ENCODE measurements around the gene KNCN.

Gene KNCN

DNA sequence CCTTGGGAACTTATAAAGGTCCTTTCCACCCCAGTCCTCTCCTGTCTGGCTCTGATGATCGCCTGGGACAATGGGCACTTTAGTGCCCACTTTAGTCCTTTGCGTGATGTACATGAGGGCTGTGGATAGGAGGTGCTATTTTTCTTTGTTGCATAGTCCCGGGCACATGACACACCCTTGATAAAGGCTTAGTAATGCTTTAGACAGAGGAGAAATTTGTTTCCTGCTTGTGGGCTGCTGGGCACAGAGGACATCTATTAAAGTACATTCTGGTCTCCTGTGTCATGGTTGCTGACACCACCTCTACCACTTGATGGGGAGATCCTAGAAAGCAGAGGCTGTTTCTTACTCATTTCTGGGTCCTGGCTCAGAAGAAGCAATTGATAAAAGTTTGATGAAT lies 5.4 kb upstream of the KNCN start:
- TF ChIP-seq TCF12 (IDR thresholded peaks at IDR 0.05; ENCODE audit: low read depth) (no peak), NFIC (IDR thresholded peaks at IDR 0.05) (no peak), YY1 (IDR thresholded peaks at IDR 0.05; ENCODE audit: low read depth) (no peak), FOXM1 (IDR thresholded peaks at IDR 0.05; ENCODE audit: borderline replicate concordance, low read depth) (no peak), TAF1 (IDR thresholded peaks at IDR 0.05; ENCODE audit: low read depth) (no peak), EP300 (IDR thresholded peaks at IDR 0.05; ENCODE audit: borderline replicate concordance) (no peak), CREB1 (IDR thresholded peaks at IDR 0.05; ENCODE audit: low read depth) (no peak), TEAD4 (IDR thresholded peaks at IDR 0.05) (no peak), CEBPB (IDR thresholded peaks at IDR 0.05) (no peak), ZBTB7A (IDR thresholded peaks at IDR 0.05; ENCODE audit: low read depth) (no peak), RAD21 (IDR thresholded peaks at IDR 0.05; ENCODE audit: low read depth) (no peak), EGR1 (IDR thresholded peaks at IDR 0.05) (no peak)
- TF ChIP-seq, protein P1, sequence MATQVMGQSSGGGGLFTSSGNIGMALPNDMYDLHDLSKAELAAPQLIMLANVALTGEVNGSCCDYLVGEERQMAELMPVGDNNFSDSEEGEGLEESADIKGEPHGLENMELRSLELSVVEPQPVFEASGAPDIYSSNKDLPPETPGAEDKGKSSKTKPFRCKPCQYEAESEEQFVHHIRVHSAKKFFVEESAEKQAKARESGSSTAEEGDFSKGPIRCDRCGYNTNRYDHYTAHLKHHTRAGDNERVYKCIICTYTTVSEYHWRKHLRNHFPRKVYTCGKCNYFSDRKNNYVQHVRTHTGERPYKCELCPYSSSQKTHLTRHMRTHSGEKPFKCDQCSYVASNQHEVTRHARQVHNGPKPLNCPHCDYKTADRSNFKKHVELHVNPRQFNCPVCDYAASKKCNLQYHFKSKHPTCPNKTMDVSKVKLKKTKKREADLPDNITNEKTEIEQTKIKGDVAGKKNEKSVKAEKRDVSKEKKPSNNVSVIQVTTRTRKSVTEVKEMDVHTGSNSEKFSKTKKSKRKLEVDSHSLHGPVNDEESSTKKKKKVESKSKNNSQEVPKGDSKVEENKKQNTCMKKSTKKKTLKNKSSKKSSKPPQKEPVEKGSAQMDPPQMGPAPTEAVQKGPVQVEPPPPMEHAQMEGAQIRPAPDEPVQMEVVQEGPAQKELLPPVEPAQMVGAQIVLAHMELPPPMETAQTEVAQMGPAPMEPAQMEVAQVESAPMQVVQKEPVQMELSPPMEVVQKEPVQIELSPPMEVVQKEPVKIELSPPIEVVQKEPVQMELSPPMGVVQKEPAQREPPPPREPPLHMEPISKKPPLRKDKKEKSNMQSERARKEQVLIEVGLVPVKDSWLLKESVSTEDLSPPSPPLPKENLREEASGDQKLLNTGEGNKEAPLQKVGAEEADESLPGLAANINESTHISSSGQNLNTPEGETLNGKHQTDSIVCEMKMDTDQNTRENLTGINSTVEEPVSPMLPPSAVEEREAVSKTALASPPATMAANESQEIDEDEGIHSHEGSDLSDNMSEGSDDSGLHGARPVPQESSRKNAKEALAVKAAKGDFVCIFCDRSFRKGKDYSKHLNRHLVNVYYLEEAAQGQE (IDR thresholded peaks at IDR 0.05; ENCODE audit: low read depth) = no peak
- TF ChIP-seq, protein P2, sequence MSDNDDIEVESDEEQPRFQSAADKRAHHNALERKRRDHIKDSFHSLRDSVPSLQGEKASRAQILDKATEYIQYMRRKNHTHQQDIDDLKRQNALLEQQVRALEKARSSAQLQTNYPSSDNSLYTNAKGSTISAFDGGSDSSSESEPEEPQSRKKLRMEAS (IDR thresholded peaks at IDR 0.05) = no peak
- TF ChIP-seq, protein P3, sequence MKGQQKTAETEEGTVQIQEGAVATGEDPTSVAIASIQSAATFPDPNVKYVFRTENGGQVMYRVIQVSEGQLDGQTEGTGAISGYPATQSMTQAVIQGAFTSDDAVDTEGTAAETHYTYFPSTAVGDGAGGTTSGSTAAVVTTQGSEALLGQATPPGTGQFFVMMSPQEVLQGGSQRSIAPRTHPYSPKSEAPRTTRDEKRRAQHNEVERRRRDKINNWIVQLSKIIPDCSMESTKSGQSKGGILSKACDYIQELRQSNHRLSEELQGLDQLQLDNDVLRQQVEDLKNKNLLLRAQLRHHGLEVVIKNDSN (IDR thresholded peaks at IDR 0.05) = no peak

DNA sequence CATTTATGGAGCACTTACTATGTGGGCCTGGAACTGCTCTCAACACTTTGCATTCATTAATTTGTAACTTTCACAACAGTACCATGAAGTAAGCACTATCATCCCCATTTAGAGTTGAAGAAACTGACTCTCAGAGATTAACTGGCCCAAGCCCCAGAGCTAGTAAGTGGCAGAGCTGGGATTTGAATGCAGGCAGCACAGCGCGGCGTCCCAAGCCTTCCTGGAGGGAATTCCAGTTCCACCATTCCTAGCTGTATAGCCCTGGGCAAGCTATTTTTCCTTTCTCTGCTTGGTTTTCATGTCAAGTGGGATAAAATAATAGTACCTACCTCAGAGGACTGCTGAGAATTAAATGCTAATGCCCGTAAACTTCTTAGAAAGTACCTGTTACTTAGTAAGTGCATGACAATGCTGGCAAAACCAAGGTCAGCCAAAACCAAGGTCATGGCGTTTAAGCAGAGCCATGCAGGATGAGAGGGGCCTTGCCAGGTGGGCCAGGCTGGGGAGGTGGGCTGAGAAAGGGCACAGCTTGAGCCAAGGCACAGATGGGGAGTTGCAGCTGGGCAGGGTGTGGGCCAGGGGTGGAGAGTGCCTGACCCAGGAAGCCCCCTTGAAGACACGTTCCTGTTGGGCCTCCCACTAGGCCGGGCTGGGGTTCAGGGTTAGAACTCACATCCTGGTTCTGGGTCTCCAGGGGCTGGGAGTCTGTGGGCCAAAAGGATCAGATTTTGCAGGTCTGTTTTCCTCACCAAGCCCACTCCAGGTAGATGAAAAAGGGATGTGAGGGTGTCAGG lies 4.6 kb upstream of the KNCN start:
- TF ChIP-seq FOXM1 (IDR thresholded peaks at IDR 0.05; ENCODE audit: borderline replicate concordance, low read depth) = no peak
- TF ChIP-seq, protein P1 (IDR thresholded peaks at IDR 0.05; ENCODE audit: low read depth) = no peak
- no peak for TF ChIP-seq TCF12 (IDR thresholded peaks at IDR 0.05; ENCODE audit: low read depth)
- TF ChIP-seq CEBPB (IDR thresholded peaks at IDR 0.05) = no peak
- no peak for TF ChIP-seq YY1 (IDR thresholded peaks at IDR 0.05; ENCODE audit: low read depth)
- TF ChIP-seq TAF1 (IDR thresholded peaks at IDR 0.05; ENCODE audit: low read depth) = no peak
- TF ChIP-seq RAD21 (IDR thresholded peaks at IDR 0.05; ENCODE audit: low read depth) = no peak
- TF ChIP-seq, protein P2 (IDR thresholded peaks at IDR 0.05) = no peak
- no peak for TF ChIP-seq EP300 (IDR thresholded peaks at IDR 0.05; ENCODE audit: borderline replicate concordance)
- no peak for TF ChIP-seq NFIC (IDR thresholded peaks at IDR 0.05)

DNA sequence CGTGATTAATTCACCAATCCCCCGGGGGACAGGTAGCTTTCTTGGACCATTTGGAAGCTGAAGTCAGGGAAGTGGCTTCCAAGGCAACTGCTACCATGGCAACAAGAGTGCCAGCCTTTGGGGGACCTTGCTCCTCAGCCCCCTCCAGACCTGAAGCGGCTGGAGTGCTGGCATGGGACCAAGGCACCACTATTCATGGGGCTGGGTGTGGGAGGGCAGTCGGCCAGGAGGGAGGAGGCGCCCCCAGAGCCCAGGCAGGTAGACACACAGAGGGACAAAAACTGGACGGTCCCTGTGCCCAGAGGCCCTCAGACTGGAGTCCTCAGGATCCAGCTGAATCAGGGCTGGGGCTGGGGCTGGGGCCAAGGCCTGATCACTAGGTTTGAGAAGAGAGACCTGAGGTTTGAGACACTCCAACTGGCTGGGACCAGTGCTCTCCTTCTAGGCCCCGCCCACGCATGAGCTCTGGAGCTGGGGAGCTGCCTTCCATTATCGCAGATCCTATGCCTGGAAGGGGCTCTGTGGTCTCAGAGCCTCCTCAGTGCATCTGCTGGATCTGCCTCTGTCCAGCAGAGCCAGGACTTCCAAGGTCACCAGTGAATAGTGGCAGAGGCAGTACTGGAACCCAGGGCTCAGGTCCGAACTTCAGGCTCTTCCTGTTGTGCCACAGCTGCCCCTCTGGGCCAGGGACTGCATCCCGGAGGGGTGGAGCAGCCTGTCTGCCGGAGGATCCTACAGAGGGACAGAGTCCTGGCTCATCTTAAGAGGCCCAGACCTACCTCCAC lies 3.3 kb upstream of the KNCN start:
- TF ChIP-seq FOXM1 (IDR thresholded peaks at IDR 0.05; ENCODE audit: borderline replicate concordance, low read depth) (no peak), ZBTB7A (IDR thresholded peaks at IDR 0.05; ENCODE audit: low read depth) (no peak), NFIC (IDR thresholded peaks at IDR 0.05) (no peak)
- TF ChIP-seq, protein P1 (IDR thresholded peaks at IDR 0.05; ENCODE audit: low read depth) = peak; percentile 59; the same call in 1 of the 2 replicates
- TF ChIP-seq, protein P3 (IDR thresholded peaks at IDR 0.05) = no peak

DNA sequence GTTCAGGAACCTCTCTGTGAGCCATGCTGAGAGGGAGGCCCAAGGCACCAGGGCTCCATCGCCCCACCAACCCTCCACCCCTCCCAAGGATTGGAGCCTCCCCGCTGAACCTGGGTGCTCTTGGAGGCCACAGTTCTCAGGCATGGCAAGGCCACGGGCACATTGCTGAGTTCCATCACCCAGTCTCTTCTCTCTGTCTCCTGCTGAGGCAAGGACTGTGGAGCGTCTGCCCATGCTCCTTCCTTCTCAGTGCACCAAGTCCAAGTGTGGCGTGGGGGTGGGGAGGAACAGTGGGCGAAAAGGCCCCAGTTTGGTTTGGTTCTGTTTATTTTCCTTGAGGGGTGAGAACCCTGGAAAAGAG lies 2.8 kb upstream of the KNCN start:
- TF ChIP-seq, protein P1 (IDR thresholded peaks at IDR 0.05; ENCODE audit: low read depth) = no peak
- TF ChIP-seq TAF1 (IDR thresholded peaks at IDR 0.05; ENCODE audit: low read depth) (no peak), CREB1 (IDR thresholded peaks at IDR 0.05; ENCODE audit: low read depth) (no peak), EP300 (IDR thresholded peaks at IDR 0.05; ENCODE audit: borderline replicate concordance) (no peak), EGR1 (IDR thresholded peaks at IDR 0.05) (no peak), RAD21 (IDR thresholded peaks at IDR 0.05; ENCODE audit: low read depth) (no peak), ZBTB7A (IDR thresholded peaks at IDR 0.05; ENCODE audit: low read depth) (no peak), YY1 (IDR thresholded peaks at IDR 0.05; ENCODE audit: low read depth) (no peak), CEBPB (IDR thresholded peaks at IDR 0.05) (no peak), TEAD4 (IDR thresholded peaks at IDR 0.05) (no peak), NFIC (IDR thresholded peaks at IDR 0.05) (no peak), FOXM1 (IDR thresholded peaks at IDR 0.05; ENCODE audit: borderline replicate concordance, low read depth) (no peak), TCF12 (IDR thresholded peaks at IDR 0.05; ENCODE audit: low read depth) (no peak)
- TF ChIP-seq, protein P2 (IDR thresholded peaks at IDR 0.05) = no peak
- TF ChIP-seq, protein P3 (IDR thresholded peaks at IDR 0.05) = no peak
